Measurements from ENCODE around the gene CACNB4.
"Not testable (repeated sequence)": the region's sequence is repeated elsewhere in the genome, so short reads cannot be mapped to it uniquely, and the experiment has no call there.

The CACNB4 gene

DNA sequence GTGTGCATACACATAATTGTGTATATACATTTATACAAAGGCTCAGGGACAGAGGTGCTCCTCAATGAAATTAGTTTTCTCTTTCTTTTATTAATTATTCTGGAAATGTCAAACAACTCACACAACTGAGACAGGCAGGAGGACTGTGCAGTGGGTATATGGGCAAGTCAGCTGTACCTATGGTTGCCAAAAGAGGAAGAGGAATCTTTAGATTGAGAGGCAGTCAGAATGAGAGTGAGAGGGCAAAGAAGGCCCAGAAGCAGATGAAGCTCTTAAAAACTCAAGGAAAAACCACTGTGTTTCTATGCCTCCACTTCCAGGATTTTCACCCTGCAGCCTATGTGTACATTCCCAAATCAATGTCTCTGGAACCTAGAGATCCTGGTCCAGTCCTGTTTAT lies 79.1 kb downstream of the CACNB4 start:
- DNase-seq (ENCODE audit: low read depth in 2 of 2): no peak

GRCh38 chr2:152016181-152017120 lies 82.4 kb downstream of the CACNB4 start:
- DNase-seq (ENCODE audit: low read depth in 2 of 2): no peak

DNA sequence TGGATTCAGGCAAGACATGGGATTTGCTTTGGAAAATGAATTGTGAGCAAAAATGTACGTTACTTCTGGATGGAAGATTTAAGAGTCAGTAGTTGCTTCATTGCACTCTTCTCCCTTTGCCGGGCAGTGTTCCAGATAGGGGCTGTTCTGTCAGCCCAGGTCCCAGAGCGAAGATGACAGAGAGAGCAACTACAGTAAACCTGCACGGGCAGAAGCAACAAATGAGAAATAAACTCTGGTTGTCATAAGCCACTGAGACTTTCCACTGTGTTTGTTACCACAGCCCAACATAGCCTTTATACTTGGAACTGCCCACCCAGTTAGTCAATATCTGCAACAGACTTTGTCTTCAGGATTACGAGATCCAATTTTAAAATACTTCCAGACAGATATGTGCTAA lies 83.3 kb downstream of the CACNB4 start:
- no peak for DNase-seq (ENCODE audit: low read depth in 2 of 2)

- DNase-seq (ENCODE audit: low read depth in 2 of 2): no peak
Measured at GRCh38 chr2:152012697-152013096, 86.1 kb downstream of the CACNB4 start.

DNA sequence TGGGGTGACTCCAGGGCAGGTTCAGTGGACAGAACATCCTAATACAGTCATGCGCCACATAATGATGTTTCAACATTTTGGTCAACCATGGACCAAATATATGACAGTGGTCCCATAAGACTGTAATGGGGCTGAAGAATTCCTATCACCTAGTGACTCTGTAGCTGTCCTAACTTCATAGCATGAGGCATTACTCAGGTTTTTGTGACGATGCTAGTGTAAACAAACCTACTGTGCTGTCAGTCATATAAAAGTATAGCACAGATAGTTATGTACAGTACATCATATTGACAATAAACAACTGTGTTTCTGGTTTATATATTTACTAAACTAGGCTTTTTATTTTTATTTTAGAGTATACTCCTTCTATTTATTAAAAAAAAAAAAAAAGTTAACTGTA lies 87.1 kb downstream of the CACNB4 start:
- DNase-seq (ENCODE audit: low read depth in 2 of 2): no peak

GRCh38 chr2:152005607-152006006 lies 93.2 kb downstream of the CACNB4 start:
- DNase-seq (ENCODE audit: low read depth in 2 of 2): no peak

- DNase-seq (ENCODE audit: low read depth in 2 of 2): not testable (repeated sequence)
Measured at GRCh38 chr2:152003283-152003682, 95.6 kb downstream of the CACNB4 start.

DNA sequence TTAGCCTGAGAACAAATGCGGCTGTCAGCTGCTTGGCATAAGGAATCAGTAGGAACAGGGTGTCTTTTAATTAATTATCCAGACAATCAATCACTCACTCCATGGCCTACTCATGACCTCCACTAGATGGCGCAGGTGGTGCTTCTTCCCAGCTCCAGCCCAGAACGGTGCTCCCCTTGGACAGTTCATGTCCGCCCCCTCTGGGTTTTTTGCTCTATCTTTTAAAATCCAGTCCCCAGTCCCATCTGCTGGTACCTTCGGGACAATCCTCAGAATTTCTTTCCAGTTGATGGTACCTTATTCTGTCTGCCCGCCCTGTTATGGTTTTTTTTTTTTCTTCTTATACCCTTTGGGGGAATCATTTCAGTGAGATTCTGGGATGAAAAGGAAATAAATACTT lies 99.8 kb downstream of the CACNB4 start:
- DNase-seq (ENCODE audit: low read depth in 2 of 2): peak; percentile 19 to 28

DNA sequence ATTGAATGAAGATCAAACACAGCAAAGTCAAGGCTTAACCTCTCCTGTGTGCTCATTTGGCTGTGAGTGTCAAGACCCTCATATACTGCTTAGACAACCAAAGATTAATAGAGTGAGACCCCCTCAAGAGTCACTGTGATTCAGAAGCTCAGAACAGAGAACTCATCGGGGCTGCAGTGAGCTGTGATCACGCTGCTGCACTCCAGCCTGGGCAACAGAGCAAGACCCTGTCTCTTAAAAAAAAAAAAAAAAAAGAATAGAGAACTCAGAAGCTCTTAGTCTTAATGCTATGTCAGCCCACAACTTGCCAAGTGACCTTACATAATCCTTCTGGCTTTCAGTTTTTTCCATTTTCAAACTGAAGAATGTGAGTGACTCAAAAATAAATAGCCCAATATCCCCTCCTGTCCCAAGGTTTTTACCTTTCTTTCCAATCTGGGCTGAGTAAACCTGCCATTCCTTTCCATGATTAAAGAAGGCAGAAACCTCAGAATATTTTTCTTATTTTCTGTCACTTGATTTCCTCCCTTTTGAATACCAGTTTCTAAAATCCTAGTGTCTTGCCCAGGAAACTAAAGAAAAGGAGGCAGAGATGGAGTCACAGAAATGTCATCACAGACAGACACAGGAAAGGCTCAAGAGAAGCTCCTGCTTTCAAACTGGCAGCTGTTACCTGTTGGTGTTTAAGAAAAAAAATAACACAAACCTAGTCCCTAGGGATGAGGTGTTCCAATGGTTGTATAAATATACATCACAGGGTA lies 102.4 kb downstream of the CACNB4 start:
- no peak for DNase-seq (ENCODE audit: low read depth in 2 of 2)

DNA sequence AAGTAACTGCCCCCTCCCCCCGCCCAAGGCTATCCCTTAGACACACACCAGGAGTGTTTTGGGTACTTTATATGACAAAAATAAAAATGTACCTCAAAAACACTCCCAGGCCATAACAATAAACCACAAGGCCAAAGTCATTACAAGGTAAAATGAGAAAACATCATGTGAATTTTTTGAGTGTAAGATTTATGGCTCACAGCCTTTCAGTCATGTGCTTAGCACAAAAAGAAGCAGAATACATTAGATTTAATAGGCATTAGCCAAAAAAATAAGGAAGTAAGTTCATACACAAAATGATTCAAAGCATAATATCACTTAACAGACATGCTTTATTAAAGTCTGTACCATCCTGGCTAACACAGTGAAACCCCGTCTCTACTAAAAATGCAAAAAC lies 103.7 kb downstream of the CACNB4 start:
- DNase-seq (ENCODE audit: low read depth in 2 of 2): no peak

DNA sequence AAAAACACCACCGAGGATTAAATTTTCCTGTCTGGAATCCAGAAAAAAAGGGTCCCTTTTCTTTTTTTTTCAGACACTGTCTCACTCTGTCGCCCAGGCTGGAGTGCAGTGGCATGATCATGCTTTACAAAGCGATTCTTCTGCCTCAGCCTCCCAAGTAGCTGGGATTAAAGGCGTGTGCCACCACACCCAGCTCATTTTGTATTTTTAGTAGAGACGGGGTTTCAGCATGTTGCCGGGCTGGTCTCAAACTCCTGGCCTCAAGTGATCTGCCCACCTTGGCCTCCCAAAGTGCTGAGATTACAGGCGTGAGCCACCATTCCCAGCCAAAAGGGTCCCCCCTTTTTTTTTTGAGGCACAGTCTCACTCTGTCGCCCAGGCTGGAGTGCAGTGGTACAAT lies 104.7 kb downstream of the CACNB4 start:
- DNase-seq (ENCODE audit: low read depth in 2 of 2): not testable (repeated sequence)

GRCh38 chr2:151991010-151991409 lies 107.8 kb downstream of the CACNB4 start:
- no peak for DNase-seq (ENCODE audit: low read depth in 2 of 2)

- no peak for DNase-seq (ENCODE audit: low read depth in 2 of 2)
Measured at GRCh38 chr2:151989378-151989777, 109.5 kb downstream of the CACNB4 start.

DNA sequence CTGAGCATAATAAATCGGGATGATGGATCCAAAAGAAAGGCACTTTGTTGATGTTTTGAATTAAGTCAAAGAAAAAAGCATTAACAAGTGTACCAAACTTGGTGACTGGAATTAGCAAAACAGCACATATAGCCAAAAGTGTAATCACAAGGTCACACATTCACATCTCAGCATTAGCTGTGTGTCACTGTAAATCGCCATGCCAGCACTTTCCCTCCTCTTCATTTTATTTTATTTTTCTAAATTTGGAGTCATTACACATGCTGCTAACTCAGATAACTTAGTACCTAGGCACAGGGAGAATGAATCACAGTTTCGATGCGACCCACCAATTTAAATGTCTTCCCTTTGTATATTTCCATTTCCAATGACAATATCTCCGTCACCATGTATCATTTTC lies 111.4 kb downstream of the CACNB4 start:
- DNase-seq (ENCODE audit: low read depth in 2 of 2): no peak

DNA sequence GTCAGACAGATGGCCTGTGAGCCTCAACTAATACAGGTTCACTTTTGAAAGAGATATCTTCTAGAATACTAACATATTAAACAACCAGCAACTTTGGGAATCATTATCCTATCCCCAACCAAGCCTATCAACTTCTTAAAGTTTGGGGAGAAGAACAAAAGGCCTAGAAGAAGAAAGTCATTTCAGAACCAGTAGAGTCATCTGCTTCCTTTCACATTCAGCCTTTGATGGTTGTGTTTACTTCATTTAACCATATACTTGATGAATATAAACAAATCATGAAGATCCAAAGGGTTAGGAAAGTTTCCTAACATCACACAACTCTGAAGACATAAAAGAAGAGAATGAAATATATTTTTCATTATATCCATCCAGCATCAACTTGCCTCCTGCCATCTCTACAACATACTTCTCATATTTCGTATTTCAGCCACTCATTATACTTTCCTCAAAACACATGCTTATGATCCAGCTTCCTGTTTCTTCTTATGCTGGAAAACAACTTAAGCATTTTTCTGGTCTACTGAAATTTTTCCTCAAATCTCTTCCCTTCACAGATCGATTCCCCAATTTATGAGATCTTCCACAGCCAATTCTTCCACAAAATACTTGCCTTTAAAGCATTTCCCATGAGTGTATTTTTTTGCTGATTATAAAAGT lies 114.3 kb downstream of the CACNB4 start:
- no peak for DNase-seq (ENCODE audit: low read depth in 2 of 2)

GRCh38 chr2:151983221-151983620 lies 115.6 kb downstream of the CACNB4 start:
- no peak for DNase-seq (ENCODE audit: low read depth in 2 of 2)

DNA sequence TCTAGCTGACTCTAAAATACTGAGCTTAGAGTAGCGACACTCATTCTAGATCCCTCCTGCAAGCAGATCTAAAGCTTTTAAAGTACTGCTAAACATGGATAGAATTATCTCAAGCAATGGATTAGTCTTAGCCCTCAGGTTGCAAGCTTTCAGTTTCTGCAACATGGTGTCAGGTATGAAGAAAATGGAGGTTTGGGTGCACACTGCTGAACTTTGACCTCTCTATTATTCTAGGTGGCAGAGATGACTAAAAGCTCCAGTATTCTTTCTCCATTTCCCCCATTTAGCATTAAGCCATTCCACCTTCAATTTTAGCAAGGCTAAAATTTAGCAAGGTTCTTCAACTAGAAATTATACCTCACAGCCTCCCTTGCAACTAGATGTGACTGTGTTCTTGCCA lies 117.0 kb downstream of the CACNB4 start:
- DNase-seq (ENCODE audit: low read depth in 2 of 2): no peak

DNA sequence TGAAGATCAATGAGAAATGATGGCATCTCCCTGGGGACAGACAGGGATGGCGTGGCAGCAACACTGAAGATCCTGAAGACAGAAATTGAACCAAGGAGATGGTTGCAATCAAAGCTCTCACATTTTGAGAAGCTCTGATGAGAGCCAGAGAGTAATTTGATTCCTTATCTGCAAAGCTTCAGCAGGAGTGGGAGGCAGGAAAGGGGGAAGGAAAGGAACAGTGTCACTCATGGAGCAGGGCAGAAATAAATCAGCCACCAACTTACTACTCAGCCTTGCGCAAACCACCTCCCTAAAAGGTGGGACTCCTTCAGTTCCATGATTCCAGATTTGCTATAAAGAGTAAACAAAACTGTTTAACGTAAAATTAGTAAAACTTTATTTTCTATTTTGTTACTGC lies 119.2 kb downstream of the CACNB4 start:
- DNase-seq (ENCODE audit: low read depth in 2 of 2): no peak

DNA sequence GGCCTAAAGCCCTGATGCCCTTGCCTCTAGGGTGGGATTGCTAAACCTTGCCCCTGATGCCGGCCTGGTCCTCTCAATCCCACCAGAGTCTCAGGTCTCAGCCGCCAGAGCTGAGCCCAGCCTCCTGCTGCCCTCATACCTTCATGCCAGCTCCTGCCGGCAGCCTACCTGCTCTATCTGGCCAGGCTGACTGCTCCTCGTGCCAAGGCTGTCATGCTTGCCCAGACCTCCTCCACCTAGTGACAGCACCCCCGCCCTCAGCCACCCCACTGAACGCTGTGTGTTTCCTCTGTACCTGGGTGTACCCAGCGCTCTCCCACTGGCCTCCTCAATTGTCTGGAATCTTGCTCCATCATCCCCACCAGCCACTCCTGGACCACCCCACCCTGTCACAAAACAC lies 120.1 kb downstream of the CACNB4 start:
- DNase-seq (ENCODE audit: low read depth in 2 of 2): no peak

DNA sequence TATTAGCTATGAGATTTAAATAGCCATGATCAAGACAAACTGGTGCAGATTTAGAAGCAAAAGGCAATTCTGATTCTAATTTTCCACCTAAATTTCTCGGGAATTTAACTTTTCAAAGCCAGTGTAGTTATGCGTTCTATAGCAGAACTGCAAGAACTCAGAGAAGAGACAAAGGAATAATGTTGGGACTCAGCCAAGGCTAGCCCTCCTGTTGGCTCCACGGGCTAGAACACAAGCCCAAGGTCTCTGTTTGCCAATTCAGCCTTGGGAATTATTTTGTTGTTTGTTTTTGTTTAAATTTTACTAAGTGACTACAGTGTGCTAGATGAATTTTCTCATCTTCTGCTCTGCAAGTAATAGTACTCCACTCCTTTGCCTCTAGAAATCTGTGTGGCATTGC lies 121.2 kb downstream of the CACNB4 start:
- no peak for DNase-seq (ENCODE audit: low read depth in 2 of 2)

- peak in 1 of 2 donors; percentile 1 for DNase-seq (ENCODE audit: low read depth in 2 of 2)
Measured at GRCh38 chr2:151976945-151977353, 121.9 kb downstream of the CACNB4 start.
